ENCODE data around the gene HOXD9.

Gene HOXD9

DNA sequence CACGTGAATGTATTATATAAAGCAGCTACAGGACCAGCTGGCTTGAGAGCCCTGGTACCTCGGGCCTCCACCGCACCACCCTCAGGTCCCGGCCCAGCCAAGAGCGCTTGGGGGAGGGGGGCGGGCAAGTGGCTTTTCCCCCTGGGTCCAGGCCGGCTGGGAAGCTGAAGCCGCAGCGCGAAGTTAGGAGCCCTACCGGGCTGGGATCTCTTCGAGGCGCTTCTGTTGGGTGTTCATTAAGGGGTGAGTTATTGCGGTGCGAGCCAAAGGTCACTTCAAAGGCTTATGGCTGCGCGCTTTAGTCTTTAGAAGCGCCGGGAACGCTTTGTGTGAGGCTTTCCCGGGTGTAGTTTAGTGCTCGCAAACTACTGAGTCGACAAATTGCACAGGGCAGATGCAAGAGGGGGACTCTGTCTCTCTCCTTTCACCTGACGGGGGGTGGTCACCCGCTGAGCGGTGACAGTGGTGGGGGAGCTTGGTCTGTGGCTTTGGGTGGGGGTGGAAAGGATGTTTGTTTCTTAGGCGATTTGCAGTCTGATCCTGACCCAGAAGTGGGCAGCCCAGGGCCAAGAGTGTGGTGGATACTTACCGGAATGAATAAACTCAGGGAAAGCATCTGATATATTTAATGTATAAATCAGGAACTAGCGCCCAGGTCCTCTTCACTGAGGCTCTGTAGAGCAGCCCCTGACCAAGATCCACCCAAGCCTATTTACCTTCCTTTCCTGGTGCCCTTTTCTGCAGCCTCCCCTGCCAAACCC, 40.6 kb downstream of the HOXD9 start:
- no peak for FAIRE-seq
- no peak for DNase-seq (ENCODE audit: insufficient read length, low spot score)

DNA sequence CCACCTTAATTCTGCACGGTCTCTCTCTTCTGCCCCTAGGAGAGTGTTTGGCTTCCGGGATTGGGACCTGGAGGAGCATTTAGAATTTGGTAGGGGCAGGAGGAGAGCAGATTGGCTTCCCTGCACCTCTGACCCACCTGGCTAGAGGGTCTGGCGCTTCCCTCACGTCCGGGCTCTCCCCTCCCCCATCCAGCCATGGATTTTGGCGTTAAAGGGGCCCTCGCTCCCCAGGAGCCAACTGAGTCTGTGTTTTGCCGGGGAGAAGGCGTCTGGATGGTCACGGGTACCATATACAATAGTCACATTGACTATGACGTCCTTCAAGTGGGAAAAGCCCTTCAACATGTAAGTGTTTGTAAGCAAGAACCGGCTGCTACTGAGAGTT, 41.1 kb downstream of the HOXD9 start:
- FAIRE-seq (no peak), DNase-seq (ENCODE audit: insufficient read length, low spot score) (no peak)

DNA sequence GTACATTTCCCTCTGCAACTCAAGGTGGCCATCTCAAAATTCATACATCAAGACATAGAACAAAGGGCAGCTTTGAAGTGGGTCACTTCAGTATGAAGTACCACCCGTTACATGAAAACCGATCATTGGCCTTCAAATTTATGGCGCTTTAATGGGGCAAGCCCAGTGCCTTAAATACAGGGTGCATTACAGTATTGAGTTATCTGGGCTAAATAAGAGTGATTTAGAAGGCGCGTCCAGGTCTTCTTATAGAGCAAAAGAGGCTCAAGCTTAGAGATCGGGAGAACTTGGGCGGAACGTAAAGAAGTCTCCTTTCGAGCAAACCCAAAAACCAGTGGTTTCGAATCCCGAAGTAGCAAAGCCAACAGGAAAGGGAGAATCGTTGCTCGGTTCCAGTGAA, 41.7 kb downstream of the HOXD9 start:
- DNase-seq (ENCODE audit: insufficient read length, low spot score) = no peak

DNA sequence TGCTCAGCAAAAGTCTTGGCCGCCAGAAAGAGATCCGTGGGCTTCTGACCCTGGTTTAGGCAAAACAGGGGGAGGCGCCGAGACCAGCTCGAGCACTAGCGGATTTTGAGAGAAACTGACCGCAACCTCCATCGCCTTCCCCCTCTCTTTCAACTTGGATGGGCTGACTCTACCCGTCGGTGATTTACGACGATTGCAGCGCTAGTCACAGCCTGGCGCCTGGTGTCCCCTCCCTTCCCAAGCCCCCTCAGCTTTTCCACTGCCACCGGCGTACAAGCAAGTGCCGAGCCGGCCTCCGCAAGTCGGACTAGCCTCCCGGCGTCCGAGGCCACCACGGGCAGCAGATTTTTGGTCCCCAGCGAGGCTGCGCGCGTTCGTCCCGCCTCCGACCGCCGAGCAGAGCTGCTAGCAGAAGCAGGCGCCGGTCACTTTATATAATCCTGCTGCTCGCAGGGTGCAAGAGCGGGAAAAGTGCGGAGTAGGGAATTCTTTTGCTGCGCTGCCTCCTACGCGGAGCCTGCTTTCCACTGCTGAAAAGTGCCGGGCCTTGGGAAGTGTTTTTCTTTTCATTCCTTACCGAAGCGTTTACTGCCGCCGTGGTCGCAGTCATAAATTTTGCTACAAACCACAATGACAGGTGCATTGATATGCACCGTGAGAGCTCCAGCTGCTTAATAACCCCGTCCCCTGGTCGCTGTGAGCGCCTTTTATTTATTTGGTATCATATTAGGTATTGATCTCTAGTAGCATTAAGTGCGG, 42.3 kb downstream of the HOXD9 start:
- FAIRE-seq = no peak
- DNase-seq (ENCODE audit: insufficient read length, low spot score) = no peak

More for the DNA sequence above, 41.7 kb downstream of the HOXD9 start:
- FAIRE-seq = no peak

DNA sequence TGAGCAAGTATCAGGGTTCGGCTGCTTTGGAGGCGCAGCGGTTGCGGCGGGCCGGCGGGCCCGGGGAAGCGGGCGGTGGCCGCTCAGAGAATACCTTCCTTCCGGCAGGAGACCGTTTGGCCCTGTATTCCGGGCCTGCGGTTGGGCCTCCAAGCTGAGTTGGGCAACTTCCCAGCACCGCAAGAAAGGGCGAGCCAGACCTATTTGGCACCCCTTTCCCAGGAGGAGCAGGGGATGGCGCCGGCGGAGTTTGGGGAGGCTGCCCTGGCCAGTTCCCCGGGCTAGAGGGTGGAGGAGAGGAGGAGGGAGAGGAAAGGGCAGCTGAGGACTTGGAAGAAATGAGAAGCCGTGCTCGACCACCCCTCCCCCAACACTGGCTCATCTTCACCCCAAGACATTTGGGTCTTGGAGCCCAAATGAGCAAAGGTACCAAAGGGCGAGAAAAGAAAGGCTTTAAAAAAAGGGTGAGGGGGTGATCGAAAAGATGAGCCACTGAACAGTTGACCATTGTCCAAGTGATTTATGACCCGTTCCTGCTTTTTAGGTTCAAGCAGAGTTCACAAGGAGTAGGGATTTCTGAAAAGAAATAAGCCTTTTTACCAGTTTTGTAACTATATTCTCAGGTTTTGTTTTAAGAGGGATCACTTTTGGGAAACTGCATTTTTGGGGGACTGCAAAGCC, 43.0 kb downstream of the HOXD9 start:
- DNase-seq (ENCODE audit: insufficient read length, low spot score) (no peak), FAIRE-seq (no peak)

DNA sequence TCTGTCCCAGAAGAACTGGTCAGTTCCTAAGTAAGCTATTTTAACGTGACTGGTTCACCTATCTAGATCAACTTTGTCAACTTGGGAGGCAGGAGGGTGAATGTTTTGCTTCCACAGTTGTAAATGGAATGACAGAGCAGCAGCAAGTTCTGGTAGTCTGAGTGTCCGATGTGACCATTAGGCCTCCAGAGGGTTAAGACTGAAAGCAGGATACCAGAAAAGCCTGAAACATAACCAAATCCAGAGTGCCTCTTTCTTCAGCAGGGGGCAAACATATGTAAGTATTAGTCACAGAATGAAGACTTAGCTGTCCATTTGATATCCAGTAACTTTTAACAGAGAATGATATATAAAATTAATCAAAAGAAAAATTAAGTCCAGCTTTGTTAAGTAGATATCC, 43.8 kb downstream of the HOXD9 start:
- no peak for FAIRE-seq
- no peak for DNase-seq (ENCODE audit: insufficient read length, low spot score)

DNA sequence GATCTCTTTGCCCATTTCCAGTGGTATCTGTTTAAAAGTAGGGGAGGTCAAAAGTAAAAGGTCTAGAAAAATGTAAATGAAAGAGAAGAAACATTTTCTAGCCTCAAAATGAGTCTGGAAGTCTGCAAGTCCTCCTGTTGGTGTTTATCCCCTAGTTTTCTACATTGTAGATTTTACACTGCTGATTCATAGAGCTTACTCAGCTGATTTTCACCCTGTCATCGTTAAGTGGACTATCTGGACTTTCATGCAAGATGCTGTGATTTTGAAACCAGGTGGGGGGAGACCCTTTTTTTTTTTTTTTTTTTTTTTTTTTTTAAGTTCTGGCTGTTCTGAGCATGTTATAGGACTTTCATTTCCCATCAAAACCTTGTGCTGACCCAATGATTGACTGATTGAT, 44.9 kb downstream of the HOXD9 start:
- DNase-seq (ENCODE audit: insufficient read length, low spot score) = no peak
- FAIRE-seq = no peak

DNA sequence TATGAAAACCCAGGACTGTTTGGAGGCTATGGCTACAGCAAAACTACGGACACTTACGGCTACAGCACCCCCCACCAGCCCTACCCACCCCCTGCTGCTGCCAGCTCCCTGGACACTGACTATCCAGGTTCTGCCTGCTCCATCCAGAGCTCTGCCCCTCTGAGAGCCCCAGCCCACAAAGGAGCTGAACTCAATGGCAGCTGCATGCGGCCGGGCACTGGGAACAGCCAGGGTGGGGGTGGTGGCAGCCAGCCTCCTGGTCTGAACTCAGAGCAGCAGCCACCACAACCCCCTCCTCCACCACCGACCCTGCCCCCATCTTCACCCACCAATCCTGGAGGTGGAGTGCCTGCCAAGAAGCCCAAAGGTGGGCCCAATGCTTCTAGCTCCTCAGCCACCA, 46.7 kb downstream of the HOXD9 start:
- DNase-seq (ENCODE audit: insufficient read length, low spot score) = no peak
- no peak for FAIRE-seq

DNA sequence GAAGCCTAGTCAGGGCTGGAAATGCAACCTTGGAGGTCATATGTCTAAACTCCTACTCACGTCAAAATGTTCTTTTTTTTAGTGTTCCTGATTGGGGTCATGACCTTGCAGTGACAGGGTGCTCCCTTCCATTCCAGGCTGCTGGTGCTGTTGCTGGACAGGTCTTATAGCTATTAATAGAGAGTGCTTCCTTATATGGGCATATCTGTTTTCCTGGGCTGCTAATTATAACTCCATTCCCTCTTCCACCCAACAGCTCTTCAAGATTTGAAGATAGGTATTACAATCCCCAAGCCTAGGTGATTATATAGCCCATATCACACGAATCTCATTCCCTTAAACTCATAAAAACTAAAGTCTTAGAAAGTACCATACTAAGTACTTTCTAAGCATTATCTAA, 47.2 kb downstream of the HOXD9 start:
- no peak for FAIRE-seq
- DNase-seq (ENCODE audit: insufficient read length, low spot score) = no peak

DNA sequence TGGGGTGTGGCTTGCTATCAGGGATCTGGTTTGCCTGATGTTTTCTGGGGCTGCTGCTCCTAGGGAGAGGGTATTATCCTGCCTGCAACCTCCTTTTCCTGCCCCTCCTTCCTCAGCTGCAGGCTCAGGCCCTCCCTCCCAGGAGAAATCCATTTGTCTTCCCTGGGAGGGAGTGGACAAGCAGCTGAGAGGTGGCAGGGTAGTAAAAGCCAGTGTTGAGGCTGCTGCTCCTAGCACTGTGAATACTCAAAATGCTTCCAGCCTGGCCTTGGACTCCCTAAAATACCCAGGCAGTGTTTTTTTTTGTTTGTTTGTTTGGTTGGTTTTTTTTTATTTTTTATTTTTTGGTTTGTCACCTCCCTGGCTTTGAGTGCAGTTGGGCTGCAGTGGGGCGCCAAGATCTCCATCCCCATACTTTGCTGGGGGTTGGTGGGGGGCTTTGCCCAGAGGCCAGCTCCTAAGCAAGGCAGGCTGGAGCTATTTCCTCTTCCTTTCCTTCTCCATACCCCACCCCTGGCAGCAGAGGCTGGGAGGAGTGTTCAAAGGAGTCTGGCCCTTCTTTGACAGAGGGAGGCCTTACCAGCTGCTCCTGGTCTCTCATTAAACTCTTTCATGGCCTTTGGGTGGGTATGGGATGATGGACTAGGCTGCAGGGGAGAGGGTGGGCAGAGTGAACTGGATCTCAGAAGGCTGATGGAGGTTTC, 48.2 kb downstream of the HOXD9 start:
- DNase-seq (ENCODE audit: insufficient read length, low spot score) = no peak

DNA sequence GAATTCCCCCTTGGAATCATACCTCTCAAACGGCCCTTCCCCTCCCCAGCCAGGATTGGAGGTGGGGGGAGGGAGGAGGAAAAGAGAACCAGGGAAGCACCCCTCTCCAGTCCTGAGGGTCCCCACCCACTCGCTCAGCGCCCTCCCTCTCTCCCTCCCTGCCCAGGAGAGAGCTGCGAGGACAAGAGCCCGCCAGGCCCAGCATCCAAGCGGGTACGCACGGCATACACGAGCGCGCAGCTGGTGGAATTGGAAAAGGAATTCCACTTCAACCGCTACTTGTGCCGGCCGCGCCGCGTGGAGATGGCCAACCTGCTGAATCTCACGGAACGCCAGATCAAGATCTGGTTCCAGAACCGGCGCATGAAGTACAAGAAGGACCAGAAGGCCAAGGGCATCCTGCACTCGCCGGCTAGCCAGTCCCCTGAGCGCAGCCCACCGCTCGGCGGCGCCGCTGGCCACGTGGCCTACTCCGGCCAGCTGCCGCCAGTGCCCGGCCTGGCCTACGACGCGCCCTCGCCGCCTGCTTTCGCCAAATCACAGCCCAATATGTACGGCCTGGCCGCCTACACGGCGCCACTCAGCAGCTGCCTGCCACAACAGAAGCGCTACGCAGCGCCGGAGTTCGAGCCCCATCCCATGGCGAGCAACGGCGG, 49.0 kb downstream of the HOXD9 start:
- no peak for DNase-seq (ENCODE audit: insufficient read length, low spot score)
- FAIRE-seq = no peak

More for the DNA sequence above, 48.2 kb downstream of the HOXD9 start:
- no peak for FAIRE-seq

DNA sequence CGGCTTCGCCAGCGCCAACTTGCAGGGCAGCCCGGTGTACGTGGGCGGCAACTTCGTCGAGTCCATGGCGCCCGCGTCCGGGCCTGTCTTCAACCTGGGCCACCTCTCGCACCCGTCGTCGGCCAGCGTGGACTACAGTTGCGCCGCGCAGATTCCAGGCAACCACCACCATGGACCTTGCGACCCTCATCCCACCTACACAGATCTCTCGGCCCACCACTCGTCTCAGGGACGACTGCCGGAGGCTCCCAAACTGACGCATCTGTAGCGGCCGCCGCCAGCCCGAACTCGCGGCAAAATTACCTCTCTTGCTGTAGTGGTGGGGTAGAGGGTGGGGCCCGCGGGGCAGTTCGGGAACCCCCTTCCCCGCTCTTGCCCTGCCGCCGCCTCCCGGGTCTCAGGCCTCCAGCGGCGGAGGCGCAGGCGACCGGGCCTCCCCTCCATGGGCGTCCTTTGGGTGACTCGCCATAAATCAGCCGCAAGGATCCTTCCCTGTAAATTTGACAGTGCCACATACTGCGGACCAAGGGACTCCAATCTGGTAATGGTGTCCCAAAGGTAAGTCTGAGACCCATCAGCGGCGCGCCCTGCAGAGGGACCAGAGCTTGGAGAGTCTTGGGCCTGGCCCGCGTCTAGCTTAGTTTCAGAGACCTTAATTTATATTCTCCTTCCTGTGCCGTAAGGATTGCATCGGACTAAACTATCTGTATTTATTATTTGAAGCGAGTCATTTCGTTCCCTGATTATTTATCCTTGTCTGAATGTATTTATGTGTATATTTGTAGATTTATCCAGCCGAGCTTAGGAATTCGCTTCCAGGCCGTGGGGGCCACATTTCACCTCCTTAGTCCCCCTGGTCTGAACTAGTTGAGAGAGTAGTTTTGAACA, 49.7 kb downstream of the HOXD9 start:
- DNase-seq (ENCODE audit: insufficient read length, low spot score) = no peak
- FAIRE-seq = no peak

DNA sequence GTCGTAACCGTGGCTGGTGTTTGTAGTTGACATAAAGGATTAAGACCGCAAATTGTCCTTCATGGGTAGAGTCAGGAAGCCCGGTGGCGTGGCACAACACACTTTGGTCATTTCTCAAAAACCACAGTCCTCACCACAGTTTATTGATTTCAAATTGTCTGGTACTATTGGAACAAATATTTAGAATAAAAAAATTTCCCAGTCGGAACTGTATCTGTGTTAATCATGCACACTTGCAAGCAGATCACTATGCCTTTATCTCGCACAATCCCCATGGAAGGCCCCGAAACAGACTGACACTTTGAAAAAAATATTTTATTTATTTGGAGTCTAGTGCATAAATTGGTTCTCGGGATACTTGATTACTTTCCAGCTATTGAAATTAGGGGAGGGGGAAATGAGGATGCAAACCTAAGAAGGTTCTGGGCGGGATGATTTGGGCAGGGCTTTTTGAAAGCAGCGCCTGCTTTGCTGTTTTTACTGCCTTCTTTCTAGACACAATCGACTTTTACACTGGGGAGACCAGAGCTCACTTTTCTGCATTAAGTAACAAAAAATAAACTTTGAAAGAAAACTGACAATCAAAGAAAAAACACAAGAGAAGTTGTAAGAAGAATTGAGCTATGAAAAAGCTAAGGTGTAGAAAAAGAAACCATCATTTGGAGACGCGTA, 50.5 kb downstream of the HOXD9 start:
- no peak for FAIRE-seq
- no peak for DNase-seq (ENCODE audit: insufficient read length, low spot score)

DNA sequence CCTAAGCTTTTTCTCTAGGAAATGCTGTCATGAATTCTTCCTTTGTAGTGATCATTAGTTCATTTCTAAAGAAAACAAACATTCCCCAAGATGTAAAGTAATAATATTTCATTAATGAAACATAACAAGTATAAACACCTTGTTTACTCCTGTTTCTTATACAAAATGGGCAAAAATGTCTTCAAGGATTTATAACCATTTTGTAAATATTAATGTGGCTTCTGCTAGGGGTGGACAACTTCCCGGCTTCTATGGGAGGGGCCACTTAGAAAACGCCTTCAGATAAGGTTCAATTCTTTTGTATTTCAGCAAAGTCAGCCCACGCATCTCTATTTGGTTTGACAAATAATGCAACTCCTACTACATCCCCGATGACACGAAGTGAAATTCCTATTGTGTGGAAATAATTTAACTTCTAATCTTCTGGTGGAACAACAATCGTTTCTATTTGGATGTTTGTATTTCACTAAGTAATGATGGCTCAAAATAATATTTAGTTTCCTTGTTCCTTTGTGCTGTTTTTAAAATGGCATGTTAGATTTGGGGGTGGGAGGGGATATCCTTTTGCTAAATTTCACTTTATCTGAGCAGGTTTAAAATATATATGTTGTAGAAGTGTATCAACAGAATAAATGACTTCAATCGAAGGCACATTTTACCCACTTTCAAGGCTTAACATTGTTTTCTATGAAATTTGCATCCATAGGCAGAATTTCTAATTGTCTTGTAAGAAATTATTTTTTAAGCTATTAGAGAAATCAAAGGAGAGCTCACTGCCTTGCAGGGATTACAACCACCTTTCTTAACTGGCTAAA, 51.3 kb downstream of the HOXD9 start:
- FAIRE-seq = no peak
- DNase-seq (ENCODE audit: insufficient read length, low spot score) = no peak

DNA sequence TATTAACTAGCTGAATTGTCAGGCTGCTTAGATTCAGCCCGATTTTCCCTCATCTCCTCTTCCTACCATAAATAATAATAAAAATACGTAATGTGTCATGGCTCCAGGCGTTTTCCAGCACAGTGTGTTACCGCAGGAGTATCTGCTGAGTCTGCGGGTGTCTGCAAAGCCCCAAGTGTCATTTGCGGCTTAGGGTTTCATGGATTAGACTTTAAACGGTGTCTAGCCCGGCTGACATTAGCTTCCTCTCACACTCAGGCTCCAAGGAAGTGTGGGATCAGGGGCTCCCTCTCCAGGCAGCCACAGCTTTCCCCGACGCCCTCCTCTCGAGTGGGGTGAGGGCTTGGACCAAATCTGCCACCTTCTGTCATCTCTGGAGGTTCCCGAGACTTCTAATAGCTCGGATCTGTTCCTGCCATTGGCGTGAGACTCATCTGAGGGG, 51.9 kb downstream of the HOXD9 start:
- FAIRE-seq (no peak), DNase-seq (ENCODE audit: insufficient read length, low spot score) (no peak)
